ENCODE measurements around the gene ALX3.

GRCh38 chr1:110067479-110067892 lies 3.0 kb downstream of the ALX3 start:
- TF ChIP-seq CTCF (IDR thresholded peaks at IDR 0.05) (no peak), TCF7 (CRISPR knock-in tag; IDR thresholded peaks at IDR 0.05; ENCODE audit: low read depth) (no peak), CREM (CRISPR knock-in tag; IDR thresholded peaks at IDR 0.05) (no peak), KAT7 (CRISPR knock-in tag; IDR thresholded peaks at IDR 0.05; ENCODE audit: borderline replicate concordance) (no peak), HMGXB4 (CRISPR knock-in tag; IDR thresholded peaks at IDR 0.05) (no peak; the same call in 1 of the 2 replicates), SP1 (CRISPR knock-in tag; conservative IDR thresholded peaks at IDR 0.05) (no peak), E2F1 (CRISPR knock-in tag; IDR thresholded peaks at IDR 0.05) (no peak), CBFB (CRISPR knock-in tag; IDR thresholded peaks at IDR 0.05; ENCODE audit: low read depth) (no peak), EMX1 (CRISPR knock-in tag; IDR thresholded peaks at IDR 0.05) (no peak), ESRRA (CRISPR knock-in tag; IDR thresholded peaks at IDR 0.05; ENCODE audit: borderline replicate concordance) (no peak)
- TF ChIP-seq, protein P1, sequence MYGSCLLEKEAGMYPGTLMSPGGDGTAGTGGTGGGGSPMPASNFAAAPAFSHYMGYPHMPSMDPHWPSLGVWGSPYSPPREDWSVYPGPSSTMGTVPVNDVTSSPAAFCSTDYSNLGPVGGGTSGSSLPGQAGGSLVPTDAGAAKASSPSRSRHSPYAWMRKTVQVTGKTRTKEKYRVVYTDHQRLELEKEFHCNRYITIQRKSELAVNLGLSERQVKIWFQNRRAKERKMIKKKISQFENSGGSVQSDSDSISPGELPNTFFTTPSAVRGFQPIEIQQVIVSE (CRISPR knock-in tag; IDR thresholded peaks at IDR 0.05; ENCODE audit: borderline replicate concordance) = no peak
- TF ChIP-seq, protein P2, sequence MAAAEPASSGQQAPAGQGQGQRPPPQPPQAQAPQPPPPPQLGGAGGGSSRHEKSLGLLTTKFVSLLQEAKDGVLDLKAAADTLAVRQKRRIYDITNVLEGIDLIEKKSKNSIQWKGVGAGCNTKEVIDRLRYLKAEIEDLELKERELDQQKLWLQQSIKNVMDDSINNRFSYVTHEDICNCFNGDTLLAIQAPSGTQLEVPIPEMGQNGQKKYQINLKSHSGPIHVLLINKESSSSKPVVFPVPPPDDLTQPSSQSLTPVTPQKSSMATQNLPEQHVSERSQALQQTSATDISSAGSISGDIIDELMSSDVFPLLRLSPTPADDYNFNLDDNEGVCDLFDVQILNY (CRISPR knock-in tag; IDR thresholded peaks at IDR 0.05) = no peak

All from WTC11 (cell line).